HG03095 (cell line): Measurements from ENCODE around the gene DOC2B.
"Not testable (repeated sequence)": the region's sequence is repeated elsewhere in the genome, so short reads cannot be mapped to it uniquely, and the experiment has no call there.

ENCODE experiments used
- ATAC-seq: cut with Tn5 transposase; IDR thresholded peaks from one replicate; pipeline ENCODE4 v1.9.1; 2021; ENCODE audit warnings: moderate library complexity; ENCODE audit not compliant: unreplicated experiment

The DOC2B gene

GRCh38 chr17:213286-214105, 32.0 kb upstream of the DOC2B start:
- no peak for ATAC-seq

DNA sequence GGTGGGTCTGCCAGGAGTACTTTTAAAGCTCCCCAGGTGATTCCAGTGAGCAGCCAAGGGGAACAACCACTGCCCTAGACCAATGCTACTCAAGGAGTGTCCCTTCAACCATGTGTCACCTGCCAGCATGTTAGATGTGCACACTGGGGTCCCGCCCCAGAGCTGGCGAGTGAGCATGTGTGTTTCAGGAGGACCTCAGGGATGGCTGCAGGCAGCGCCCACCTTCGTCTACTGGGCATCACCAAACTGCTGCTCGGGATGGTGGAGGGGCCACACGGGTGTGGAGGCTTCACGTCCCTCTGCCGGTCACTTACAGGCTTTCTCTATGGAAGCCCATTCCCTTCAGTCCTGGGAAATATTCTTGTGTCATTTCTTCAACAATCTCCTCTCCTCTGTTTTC, 29.0 kb upstream of the DOC2B start:
- ATAC-seq, result no peak

DNA sequence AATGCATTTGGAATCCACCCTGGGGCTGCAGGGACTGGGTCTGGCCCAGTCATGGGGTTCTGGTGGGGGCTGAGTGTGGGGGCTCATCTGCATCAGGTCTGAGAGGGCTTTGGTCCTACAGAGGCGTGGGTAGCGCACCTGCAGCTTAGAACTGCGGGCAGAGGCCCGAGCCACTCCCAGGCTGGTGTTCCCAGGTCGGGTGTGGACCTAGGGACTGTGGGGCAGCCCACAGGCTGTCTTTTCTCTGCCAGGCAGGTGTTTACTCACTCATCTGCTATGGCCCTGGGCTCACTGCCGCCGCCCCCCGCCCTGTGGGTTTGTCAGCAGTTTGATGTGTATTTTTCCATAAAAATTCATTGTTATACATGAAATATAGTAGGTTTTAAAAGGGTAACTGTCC, 27.0 kb upstream of the DOC2B start:
- ATAC-seq, result no peak

DNA sequence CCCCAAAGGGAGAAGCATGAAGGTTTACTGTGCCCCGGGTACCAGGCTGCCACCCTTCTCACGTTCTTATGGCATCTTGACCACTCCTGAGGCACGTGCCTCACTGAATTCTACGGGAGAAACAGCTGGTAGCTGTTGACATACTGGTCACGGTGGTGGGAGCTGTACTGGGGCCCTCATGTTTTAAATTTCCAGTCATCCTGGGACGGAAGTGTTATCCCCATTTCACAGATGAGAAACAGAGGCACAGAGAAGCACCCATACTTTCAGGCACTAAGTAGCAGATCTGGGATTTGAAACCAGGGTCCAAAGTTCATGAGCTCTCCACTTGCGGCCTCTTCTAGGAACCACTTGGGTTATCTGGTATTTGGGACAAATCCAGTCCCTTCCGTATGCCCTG, 26.3 kb upstream of the DOC2B start:
- no peak for ATAC-seq

DNA sequence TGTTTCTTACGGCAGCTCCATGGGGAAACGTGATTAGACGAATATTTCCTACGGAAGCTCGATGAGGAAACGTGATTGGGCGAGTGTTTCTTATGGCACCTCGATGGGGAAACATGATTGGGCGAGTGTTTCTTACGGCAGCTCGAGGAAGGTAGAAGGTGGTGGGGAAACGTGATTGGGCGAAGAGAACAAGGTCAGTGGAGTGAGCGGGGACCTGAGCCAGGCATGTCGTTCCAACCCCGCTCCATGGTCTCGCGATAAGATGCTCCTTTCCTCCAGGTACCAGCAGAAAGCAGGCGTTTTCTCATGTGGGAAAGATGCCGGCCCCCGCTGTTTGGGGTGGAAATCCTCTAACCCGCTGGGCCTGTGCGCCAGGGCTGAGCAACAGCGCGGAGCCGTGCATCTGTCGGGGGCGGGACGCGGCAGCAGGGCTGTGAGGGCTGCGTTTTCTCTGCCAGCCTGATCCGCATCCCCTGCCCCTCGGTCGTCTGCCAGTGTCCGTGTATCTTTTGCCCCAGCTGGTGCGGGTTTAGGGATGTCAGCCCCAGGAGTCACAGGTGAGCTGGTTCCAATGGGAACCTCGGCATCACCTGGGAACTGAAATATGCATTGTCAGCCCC, 25.6 kb upstream of the DOC2B start:
- no peak for ATAC-seq

DNA sequence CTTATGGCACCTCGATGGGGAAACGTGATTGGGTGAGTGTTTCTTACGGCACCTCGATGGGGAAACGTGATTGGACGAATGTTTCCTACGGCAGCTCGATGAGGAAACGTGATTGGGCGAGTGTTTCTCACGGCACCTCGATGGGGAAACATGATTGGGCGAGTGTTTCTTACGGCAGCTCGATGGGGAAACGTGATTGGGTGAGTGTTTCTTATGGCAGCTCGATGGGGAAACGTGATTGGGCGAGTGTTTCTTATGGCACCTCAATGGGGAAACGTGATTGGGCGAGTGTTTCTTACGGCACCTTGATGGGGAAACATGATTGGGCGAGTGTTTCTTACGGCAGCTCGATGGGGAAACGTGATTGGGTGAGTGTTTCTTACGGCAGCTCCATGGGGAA, 25.0 kb upstream of the DOC2B start:
- not testable (repeated sequence) for ATAC-seq

DNA sequence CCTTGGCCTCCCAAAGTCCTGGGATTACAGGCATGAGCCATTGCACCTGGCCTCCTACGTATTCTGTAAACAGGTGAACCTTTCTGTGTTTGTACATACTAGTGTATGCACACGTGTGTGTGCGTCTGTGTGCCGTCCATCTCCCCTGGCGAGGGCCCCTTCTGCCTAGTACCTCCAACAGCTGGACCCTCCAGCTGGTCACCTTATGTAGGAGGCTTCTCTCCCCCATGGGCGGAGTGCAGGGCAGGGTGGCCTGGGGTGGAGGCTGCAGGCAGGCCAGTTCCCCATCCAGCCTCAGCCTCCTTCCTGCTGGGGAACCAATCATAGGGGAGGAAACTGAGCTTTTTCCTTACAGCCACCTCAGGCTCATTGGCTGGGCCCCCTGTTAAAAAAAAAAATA, 24.4 kb upstream of the DOC2B start:
- ATAC-seq, result no peak

GRCh38 chr17:205148-205669, 23.8 kb upstream of the DOC2B start:
- ATAC-seq, result no peak

DNA sequence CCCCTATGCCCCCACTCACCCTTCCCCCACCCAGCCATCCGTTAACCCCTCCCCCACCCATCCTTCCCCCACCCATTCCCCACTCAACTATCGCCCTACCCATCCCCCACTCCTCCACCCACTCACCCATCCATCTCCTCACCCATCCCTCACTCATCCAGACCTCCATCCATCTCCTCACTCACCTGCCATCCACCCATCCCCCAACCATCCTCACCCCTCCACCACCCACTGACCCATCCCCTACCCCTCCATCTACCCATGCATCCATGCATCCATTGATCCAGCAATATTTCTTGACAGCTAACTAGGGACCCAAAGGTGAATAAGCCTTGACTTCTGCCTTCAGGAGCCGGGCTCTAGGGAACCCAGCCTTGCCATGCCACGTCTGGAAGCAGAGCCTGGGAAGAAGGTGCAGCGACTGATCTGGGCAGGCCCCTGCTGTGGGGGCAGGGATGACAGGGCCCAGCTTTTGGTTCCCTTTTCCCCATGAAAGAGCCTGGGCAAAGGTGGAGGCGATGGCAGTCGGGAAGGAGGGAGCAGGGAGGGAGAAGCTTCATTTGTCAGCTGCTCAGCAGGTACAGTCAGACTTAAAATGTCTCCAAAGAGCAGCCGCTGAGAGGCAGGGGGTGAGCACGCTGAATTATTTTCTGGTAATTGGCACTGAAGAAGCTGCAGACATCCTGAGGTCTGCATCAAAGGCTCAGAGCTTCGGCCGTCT, 23.1 kb upstream of the DOC2B start:
- no peak for ATAC-seq

GRCh38 chr17:202501-202951, 21.1 kb upstream of the DOC2B start:
- ATAC-seq, result no peak

GRCh38 chr17:201736-202135, 20.3 kb upstream of the DOC2B start:
- not testable (repeated sequence) for ATAC-seq

DNA sequence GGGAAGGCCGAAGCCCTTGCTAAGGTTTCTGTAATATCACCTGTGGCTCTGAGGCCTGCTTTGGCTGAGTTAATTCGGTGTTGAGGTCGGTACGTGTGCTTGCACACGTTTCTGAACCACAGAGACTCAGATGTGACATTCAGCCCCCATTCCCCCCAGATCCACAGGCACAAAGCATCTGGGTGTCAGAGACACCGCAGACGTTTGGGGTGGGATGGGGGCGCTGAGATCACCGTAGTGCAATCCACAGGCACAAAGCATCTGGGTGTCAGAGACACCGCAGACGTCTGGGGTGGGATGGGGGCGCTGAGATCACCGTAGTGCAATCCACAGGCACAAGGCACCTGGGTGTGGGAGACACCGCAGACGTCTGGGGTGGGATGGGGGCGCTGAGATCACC, 19.8 kb upstream of the DOC2B start:
- ATAC-seq, result not testable (repeated sequence)

DNA sequence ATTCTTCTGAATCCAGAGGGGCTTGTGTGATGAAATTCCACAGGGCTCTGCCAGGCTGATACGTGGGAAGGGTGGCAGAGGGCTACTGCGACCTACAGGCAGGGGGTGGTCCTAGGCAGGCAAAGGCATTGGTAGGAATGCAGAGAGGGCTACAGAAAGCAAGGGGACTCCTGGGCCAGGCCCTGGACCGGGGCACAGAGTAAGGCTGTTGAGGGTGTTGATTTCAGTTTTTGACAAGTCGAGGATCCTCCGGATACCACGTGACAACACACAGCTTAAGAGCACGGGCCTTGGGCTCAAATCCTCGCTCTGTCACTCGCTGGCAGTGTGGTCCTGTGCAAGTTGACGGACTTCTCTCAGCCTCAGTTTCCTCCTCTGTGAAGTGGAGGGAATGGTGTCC, 19.1 kb upstream of the DOC2B start:
- ATAC-seq, result no peak

DNA sequence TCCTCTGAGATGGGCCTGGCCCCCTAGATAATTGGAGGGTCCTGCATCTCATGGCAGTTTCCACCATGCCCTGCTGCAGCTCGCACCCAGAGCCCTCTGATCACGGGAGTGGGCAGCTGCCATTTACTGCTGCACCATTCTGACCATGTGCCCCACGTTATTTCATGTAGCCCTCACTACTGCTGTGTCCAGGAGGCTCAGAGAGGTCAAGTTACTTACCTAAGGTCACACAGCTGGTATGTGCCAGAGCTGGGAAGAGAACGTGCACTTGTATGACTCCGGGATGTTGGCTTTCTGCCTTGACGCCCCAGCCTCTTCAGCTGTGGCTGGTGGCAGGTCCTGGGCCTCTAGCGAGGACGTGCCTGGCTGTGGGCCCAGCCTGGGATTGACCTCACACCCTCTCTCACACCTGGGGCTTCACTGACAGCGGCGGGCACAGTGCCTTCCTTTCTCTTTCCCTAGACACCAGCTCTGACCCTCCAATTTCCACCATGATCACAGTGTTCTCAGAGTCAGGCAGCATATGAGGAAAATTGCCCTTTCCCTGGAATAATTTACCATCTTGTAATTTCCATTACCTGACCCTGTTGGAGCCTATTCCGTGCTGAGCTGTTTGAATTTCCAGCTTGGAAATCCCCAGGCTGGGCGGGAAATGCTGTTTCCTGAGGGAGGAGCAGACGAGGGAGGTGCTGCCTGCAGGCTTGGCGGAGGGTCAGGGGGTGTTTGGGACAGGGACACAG, 18.5 kb upstream of the DOC2B start:
- ATAC-seq, result no peak

- no peak for ATAC-seq
Measured at GRCh38 chr17:199191-199604, 17.7 kb upstream of the DOC2B start.

DNA sequence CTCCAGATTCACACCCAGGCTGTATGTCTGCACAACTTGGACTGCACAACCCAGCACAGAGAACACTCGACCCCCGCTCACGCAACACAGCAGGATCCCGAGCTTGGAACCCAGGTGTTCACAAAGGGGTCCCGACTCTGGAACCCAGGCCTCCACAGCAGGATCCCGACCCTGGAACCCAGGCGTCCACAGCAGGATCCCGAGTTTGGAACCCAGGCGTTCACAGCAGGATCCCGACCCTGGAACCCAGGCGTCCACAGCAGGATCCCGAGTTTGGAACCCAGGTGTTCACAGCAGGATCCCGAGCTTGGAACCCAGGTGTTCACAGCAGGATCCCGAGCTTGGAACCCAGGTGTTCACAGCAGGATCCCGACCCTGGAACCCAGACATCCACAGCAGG, 16.8 kb upstream of the DOC2B start:
- ATAC-seq, result not testable (repeated sequence)

GRCh38 chr17:197352-197751, 15.9 kb upstream of the DOC2B start:
- no peak for ATAC-seq

- ATAC-seq, result no peak
Measured at GRCh38 chr17:194828-195602, 13.6 kb upstream of the DOC2B start.

DNA sequence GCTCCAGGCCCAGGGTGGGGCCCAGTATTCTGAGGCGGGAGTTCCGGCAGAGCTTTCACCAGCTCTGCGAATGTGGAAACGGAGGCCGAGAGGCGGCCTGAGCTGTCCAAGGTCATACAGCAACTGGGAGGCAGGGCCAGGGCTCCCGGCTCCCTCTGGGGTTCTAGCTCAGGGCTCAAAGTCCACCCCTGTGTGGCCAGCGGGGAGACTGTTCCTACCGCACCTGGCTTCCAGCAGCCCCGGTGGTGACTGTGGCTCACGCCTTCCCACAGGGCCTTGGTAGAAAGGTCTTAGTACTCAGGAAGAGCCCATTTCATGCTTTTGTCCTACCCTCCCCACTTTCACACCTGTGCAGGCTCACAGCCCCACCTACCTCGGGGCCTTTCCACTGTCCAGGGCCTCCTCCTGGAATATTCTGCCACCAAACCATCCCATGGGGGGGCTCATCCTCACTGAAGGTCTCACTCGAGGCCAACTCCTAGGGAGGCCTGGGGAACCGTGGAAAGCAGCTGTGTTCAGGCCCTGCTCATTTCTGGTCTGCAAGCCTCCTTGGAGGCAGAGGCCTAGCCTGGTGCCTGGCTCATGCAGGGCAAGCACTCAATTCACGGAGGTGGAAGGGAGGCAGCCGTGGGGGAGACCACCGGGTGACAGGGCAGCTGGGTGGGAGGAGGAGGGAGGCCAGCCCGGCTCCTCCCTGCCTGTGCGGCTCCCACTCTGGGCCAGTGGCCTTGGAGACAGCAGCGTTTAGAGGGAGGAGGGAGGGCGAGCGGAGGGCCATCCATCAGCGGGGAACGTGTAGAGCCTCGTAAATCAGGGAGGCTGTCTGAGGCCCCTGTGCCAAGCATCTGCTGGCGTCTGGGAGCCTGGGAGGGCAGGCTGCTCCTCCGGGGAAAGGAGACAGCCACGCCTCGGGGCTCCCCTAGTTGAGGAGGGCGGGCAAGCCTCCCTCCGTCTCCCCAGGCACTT, 12.7 kb upstream of the DOC2B start:
- no peak for ATAC-seq
